ENCODE results near the gene GALNT17.

DNA sequence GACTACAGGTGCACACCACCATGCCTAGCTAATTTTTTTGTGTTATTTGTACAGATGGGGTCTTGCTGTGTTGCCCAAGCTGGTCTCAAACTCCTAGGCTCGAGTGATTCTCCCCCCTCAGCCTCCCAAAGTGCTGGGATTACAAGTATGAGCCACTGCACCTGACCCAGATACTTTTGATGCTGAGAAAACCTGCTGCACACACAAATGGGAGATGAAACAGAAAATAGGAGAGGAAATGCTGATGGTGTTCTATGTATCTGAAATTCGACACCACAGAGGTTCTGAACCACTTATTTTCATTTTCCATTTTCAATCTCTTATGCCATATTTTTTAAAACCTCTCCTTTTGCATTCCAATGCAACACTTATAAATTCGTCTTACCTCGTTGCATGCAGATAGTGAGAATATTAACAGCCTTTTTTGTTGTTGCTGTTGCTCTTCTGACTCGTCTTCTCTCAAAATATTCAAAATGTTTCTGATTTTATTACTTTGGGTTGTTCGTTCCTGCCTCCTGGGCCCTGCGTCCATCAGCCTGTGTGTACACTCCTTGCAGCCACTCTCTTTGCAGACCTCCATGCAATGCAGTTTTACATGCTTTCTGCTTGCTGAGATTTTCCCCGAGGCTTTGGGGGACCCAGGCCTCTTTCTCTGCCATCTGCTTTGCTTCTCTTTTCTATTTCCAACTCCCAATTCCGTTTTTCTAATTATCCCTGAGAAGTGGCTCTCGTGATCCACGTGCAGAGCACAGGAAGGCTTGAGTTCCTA lies 556.1 kb downstream of the GALNT17 start:
- TF ChIP-seq TAF1 (IDR thresholded peaks at IDR 0.05; ENCODE audit: borderline replicate concordance, insufficient read depth, low read length) (no peak), SIN3A (IDR thresholded peaks at IDR 0.05; ENCODE audit: borderline replicate concordance, insufficient read depth, low read length) (no peak)
